AG09309 (cell line): Measurements from ENCODE around the gene GPR18.

ENCODE experiments used
- DNase-seq: peaks from one replicate; pipeline ENCODE4 v3.0.0-alpha.2; 2010; ENCODE audit warnings: low read depth
- H3K4me3 ChIP-seq: 2 replicates; pipeline ENCODE4 v1.5.1; 2011; ENCODE audit warnings: mild to moderate bottlenecking, low read depth, low read length, moderate library complexity; ENCODE audit not compliant: control insufficient read depth
- CTCF ChIP-seq: IDR thresholded peaks from 2 replicates; pipeline ENCODE4 v1.5.1; 2011; ENCODE audit warnings: mild to moderate bottlenecking, low read depth, low read length, inconsistent platforms; ENCODE audit not compliant: insufficient read depth, control insufficient read depth; ENCODE audit errors: missing control alignments

The GPR18 gene

GRCh38 chr13:99303863-99304521 is 45.8 kb upstream of the GPR18 start:
- H3K4me3 ChIP-seq, result no peak overlapping the region
- DNase-seq, result no peak
- no peak for TF ChIP-seq CTCF

- no peak for TF ChIP-seq CTCF
- no peak for DNase-seq
- no peak overlapping the region for H3K4me3 ChIP-seq
These were observed 44.7 kb upstream of the GPR18 start for GRCh38 chr13:99302637-99303505.

GRCh38 chr13:99301913-99302636 is 43.9 kb upstream of the GPR18 start:
- no peak for TF ChIP-seq CTCF
- no peak for DNase-seq
- no peak overlapping the region for H3K4me3 ChIP-seq

GRCh38 chr13:99301056-99301838 is 43.1 kb upstream of the GPR18 start:
- no peak overlapping the region for H3K4me3 ChIP-seq
- TF ChIP-seq CTCF, result no peak
- DNase-seq, result no peak

- TF ChIP-seq CTCF, result no peak
- DNase-seq, result no peak
- H3K4me3 ChIP-seq, result no peak overlapping the region
These were observed 41.8 kb upstream of the GPR18 start for GRCh38 chr13:99299920-99300341.

- H3K4me3 ChIP-seq, result no peak overlapping the region
- no peak for DNase-seq
- no peak for TF ChIP-seq CTCF
These were observed 41.2 kb upstream of the GPR18 start for GRCh38 chr13:99299256-99299919.
